ENCODE data around the gene PCDH15. TPM values are rescaled to one million over a fixed set of nuclear protein-coding genes. Genes with fewer than 3 reads are reported as not detected.

The PCDH15 gene
- total and polyA plus RNA-seq, 9 of the 15 experiments (the other 6 are each of a cell fraction or from before 2014, with no cell fraction given), result not detected

- POLR2A ChIA-PET, result no interaction called here
- in situ Hi-C loops (cut with MboI), result no loop called here
- H3K9me3 ChIP-seq (replicated peaks; ENCODE audit: control insufficient read depth, insufficient read depth, low read depth, low read length), result no peaks in the 10 kb centered on the region
These were observed 118.5 kb downstream of the PCDH15 start for GRCh38 chr10:54682554-54682953.

DNA sequence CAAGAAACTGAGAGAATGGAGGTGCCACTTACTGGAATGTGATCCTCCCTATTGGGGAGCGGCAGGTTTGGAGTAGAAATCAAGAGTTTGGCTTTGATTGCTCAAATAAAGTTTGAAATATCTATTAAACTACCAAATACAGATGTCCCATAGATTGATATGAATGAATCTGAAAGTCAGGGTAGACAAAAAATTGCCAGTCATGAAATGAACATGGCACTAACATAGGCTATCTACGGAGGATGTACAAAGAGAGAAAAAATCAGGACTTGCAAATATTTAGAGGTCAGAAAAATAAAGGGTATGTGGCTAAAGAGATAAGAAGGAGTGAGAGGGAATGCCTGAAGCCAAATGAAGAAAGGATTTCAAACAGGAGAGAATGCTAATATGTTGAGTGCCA, 119.9 kb downstream of the PCDH15 start:
- ChIA-PET POLR2A (no interaction called here), CTCF (ENCODE audit: low intra/inter-chr PET ratio) (no interaction called here)
- H3K9ac ChIP-seq (ENCODE audit: insufficient read depth in 1 of 2, low read depth in 2 of 2, low read length in 2 of 2), result no peak overlapping the region
- no peak for FAIRE-seq
- no peak overlapping the region for H2AFZ ChIP-seq (ENCODE audit: low read depth, low read length)
- no peaks in the 10 kb centered on the region for H3K9me1 ChIP-seq (ENCODE audit: control insufficient read depth, insufficient read depth, low read length)
- no peak overlapping the region for H3K4me2 ChIP-seq (ENCODE audit: insufficient read depth, low read length)
- H3K27ac ChIP-seq (ENCODE audit: extremely low read depth, low read depth, low read length), result no peak overlapping the region
- no peaks in the 10 kb centered on the region for H3K36me3 ChIP-seq (ENCODE audit: control insufficient read depth, insufficient read depth, low read length)
- no peak for ATAC-seq
- no peaks in the 10 kb centered on the region for H3K27me3 ChIP-seq (ENCODE audit: control insufficient read depth in 2 of 2, insufficient read depth in 2 of 2, low read length in 2 of 2)
- BruUV-seq (replicated peaks), result no TSS peak
- H3K4me3 ChIP-seq, result no peak overlapping the region
- no peaks in the 10 kb centered on the region for H4K20me1 ChIP-seq (replicated peaks; ENCODE audit: control insufficient read depth, insufficient read depth, low read length)
- H3K79me2 ChIP-seq (ENCODE audit: control insufficient read depth, insufficient read depth, low read length), result no peaks in the 10 kb centered on the region
- in situ Hi-C loops (cut with MboI) (no loop called here), intact Hi-C loops (cut with micrococcal nuclease) (no loop called here)
- DNase-seq (ENCODE audit: extremely low read depth in 1 of 4, low spot score in 3 of 4), result no peak
- H3K9me3 ChIP-seq (replicated peaks; ENCODE audit: control insufficient read depth, insufficient read depth, low read depth, low read length), result no peaks in the 10 kb centered on the region
- WGBS (ENCODE audit: insufficient coverage, low coverage, missing lambda C conversion rate), result 0% methylated on average over 2 of the region's 2 CpGs
- H3K4me1 ChIP-seq (replicated peaks in 1 of 2; ENCODE audit: control insufficient read depth in 2 of 2, insufficient read depth in 2 of 2, low read length in 2 of 2), result no peaks in the 10 kb centered on the region
- no peak for TF ChIP-seq SMARCB1 (IDR thresholded peaks at IDR 0.05; ENCODE audit: insufficient read length, low read depth)
- TF ChIP-seq KAT8 (IDR thresholded peaks at IDR 0.05; ENCODE audit: low read depth), result no peak
- TF ChIP-seq, protein P1, sequence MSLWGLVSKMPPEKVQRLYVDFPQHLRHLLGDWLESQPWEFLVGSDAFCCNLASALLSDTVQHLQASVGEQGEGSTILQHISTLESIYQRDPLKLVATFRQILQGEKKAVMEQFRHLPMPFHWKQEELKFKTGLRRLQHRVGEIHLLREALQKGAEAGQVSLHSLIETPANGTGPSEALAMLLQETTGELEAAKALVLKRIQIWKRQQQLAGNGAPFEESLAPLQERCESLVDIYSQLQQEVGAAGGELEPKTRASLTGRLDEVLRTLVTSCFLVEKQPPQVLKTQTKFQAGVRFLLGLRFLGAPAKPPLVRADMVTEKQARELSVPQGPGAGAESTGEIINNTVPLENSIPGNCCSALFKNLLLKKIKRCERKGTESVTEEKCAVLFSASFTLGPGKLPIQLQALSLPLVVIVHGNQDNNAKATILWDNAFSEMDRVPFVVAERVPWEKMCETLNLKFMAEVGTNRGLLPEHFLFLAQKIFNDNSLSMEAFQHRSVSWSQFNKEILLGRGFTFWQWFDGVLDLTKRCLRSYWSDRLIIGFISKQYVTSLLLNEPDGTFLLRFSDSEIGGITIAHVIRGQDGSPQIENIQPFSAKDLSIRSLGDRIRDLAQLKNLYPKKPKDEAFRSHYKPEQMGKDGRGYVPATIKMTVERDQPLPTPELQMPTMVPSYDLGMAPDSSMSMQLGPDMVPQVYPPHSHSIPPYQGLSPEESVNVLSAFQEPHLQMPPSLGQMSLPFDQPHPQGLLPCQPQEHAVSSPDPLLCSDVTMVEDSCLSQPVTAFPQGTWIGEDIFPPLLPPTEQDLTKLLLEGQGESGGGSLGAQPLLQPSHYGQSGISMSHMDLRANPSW (CRISPR knock-in tag; IDR thresholded peaks at IDR 0.05), result no peak
- TF ChIP-seq, protein P2, sequence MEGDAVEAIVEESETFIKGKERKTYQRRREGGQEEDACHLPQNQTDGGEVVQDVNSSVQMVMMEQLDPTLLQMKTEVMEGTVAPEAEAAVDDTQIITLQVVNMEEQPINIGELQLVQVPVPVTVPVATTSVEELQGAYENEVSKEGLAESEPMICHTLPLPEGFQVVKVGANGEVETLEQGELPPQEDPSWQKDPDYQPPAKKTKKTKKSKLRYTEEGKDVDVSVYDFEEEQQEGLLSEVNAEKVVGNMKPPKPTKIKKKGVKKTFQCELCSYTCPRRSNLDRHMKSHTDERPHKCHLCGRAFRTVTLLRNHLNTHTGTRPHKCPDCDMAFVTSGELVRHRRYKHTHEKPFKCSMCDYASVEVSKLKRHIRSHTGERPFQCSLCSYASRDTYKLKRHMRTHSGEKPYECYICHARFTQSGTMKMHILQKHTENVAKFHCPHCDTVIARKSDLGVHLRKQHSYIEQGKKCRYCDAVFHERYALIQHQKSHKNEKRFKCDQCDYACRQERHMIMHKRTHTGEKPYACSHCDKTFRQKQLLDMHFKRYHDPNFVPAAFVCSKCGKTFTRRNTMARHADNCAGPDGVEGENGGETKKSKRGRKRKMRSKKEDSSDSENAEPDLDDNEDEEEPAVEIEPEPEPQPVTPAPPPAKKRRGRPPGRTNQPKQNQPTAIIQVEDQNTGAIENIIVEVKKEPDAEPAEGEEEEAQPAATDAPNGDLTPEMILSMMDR (IDR thresholded peaks at IDR 0.05 in 2 of 3, conservative IDR thresholded peaks at IDR 0.05 in 1 of 3; ENCODE audit: insufficient read depth in 2 of 3, low read depth in 1 of 3, low read length in 3 of 3), result no peak
- TF ChIP-seq BRD9 (IDR thresholded peaks at IDR 0.05; ENCODE audit: low read depth, partially characterized antibody), result no peak

More at GRCh38 chr10:54682554-54682953, 118.5 kb downstream of the PCDH15 start:
- Histone ChIP-seq H2AFZ (ENCODE audit: low read depth, low read length) (no peak overlapping the region), H3K9me1 (ENCODE audit: control insufficient read depth, insufficient read depth, low read length) (no peaks in the 10 kb centered on the region), H4K20me1 (replicated peaks; ENCODE audit: control insufficient read depth, insufficient read depth, low read length) (no peaks in the 10 kb centered on the region), H3K4me1 (replicated peaks in 1 of 2; ENCODE audit: control insufficient read depth in 2 of 2, insufficient read depth in 2 of 2, low read length in 2 of 2) (no peaks in the 10 kb centered on the region), H3K9ac (ENCODE audit: insufficient read depth in 1 of 2, low read depth in 2 of 2, low read length in 2 of 2) (no peak overlapping the region), H3K4me2 (ENCODE audit: insufficient read depth, low read length) (no peak overlapping the region), H3K4me3 (no peak overlapping the region), H3K27me3 (ENCODE audit: control insufficient read depth in 2 of 2, insufficient read depth in 2 of 2, low read length in 2 of 2) (no peaks in the 10 kb centered on the region), H3K27ac (ENCODE audit: extremely low read depth, low read depth, low read length) (no peak overlapping the region), H3K79me2 (ENCODE audit: control insufficient read depth, insufficient read depth, low read length) (no peaks in the 10 kb centered on the region), H3K36me3 (ENCODE audit: control insufficient read depth, insufficient read depth, low read length) (no peaks in the 10 kb centered on the region)
- TF ChIP-seq ZNF140 (CRISPR knock-in tag; IDR thresholded peaks at IDR 0.05) (no peak), RBM25 (IDR thresholded peaks at IDR 0.05; ENCODE audit: low read depth, low read length, severe bottlenecking) (no peak), SRSF7 (optimal IDR thresholded peaks at IDR 0.05; ENCODE audit: low read depth, low read length) (no peak), NCOA6 (IDR thresholded peaks at IDR 0.05) (no peak), ARID1B (IDR thresholded peaks at IDR 0.05) (no peak)
- TF ChIP-seq, protein P3, sequence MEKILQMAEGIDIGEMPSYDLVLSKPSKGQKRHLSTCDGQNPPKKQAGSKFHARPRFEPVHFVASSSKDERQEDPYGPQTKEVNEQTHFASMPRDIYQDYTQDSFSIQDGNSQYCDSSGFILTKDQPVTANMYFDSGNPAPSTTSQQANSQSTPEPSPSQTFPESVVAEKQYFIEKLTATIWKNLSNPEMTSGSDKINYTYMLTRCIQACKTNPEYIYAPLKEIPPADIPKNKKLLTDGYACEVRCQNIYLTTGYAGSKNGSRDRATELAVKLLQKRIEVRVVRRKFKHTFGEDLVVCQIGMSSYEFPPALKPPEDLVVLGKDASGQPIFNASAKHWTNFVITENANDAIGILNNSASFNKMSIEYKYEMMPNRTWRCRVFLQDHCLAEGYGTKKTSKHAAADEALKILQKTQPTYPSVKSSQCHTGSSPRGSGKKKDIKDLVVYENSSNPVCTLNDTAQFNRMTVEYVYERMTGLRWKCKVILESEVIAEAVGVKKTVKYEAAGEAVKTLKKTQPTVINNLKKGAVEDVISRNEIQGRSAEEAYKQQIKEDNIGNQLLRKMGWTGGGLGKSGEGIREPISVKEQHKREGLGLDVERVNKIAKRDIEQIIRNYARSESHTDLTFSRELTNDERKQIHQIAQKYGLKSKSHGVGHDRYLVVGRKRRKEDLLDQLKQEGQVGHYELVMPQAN (IDR thresholded peaks at IDR 0.05; ENCODE audit: borderline replicate concordance), result no peak
- DNase-seq (ENCODE audit: extremely low read depth in 1 of 4, low spot score in 3 of 4) (no peak), ATAC-seq (no peak), FAIRE-seq (no peak)
- CTCF ChIA-PET (ENCODE audit: low intra/inter-chr PET ratio), result no interaction called here
- intact Hi-C loops (cut with micrococcal nuclease), result no loop called here
- BruUV-seq (replicated peaks), result no TSS peak
- WGBS (ENCODE audit: insufficient coverage, low coverage, missing lambda C conversion rate), result 0% methylated on average over 1 of the region's 1 CpG

Measured in K562 (cell line).